Ovary (tissue), 9 donors: ENCODE data around the gene MYO3B. TPM values are rescaled to one million over a fixed set of nuclear protein-coding genes. Genes with fewer than 3 reads are reported as not detected.

Experiments used
- DNase-seq, 5 donors: peaks; one replicate each; pipeline ENCODE4 v3.0.0-alpha.2; 2019 to 2020
- H3K27ac ChIP-seq, 2 donors: fragments of 200-600 bp; one replicate each; pipeline versions ENCODE4 v1.5.1 to v1.8.0; 2019 to 2022
- H3K27me3 ChIP-seq: fragments of 200-600 bp; one replicate; pipeline ENCODE4 v1.8.0; 2022
- H3K36me3 ChIP-seq: fragments of 200-600 bp; sonication (generic); one replicate; pipeline ENCODE4 v1.5.1; 2019
- H3K4me1 ChIP-seq: one replicate; pipeline ENCODE4 v1.8.1; 2013; ENCODE audit warnings: mild to moderate bottlenecking, moderate library complexity; ENCODE audit not compliant: insufficient read depth
- H3K4me3 ChIP-seq: fragments of 200-600 bp; sonication (generic); one replicate; pipeline ENCODE4 v1.5.1; 2017
- H3K9me3 ChIP-seq, 2 donors: fragments of 200-600 bp in 1 of 2; sonication (generic) in 1 of 2; one replicate each; pipeline versions ENCODE4 v1.5.1 to v1.8.1; 2013 to 2019; ENCODE audit warnings: mild to moderate bottlenecking in 1 of 2, moderate library complexity in 1 of 2
- EP300 ChIP-seq: sonication (generic); formaldehyde crosslinking; IDR thresholded peaks from one replicate; pipeline ENCODE4 v1.6.1; 2017; ENCODE audit warnings: antibody characterized with exemption
- POLR2A ChIP-seq: fragments of 450-650 bp; IDR thresholded peaks from one replicate; pipeline ENCODE4 v1.6.1; 2017; ENCODE audit warnings: antibody characterized with exemption, mild to moderate bottlenecking, moderate library complexity
- WGBS, 3 donors: extraction: QIAGEN DNeasy Blood & Tissue Kit in 1 of 3; methylation state at CpG; one replicate each; pipeline versions ENCODE4 v1.1.5 to v1.1.7; 2013 to 2017; 5-methylcytosine and 5-hydroxymethylcytosine counted together
- intact Hi-C, 4 donors: fragments of 100-400 bp; cut with DNase I; formaldehyde crosslinking; loops; one replicate each; pipeline versions ENCODE4 v1.11.0 to v1.15.1; 2022 to 2023
- polyA plus RNA-seq, 2 donors: library from polyadenylated mRNA; stranded (reverse); fragments of 200-250 nt in 1 of 2; fragments of 350-450 nt in 1 of 2; fragmentation: Illumina TruSeq in 1 of 2; extraction: RNeasy Lipid Tissue Mini Kit (QIAGEN cat#74804) in 1 of 2; gene quantifications; one replicate each; pipeline ENCODE4 v1.2.3, GENCODE V29; 2013 to 2014
- total RNA-seq, 7 donors: library from RNA; depleted of rRNA in 2 of 7; stranded (reverse); fragments of >200 nt in 2 of 7; fragmentation: NEBNext Ultra II Directional in 3 of 7; extraction: Animal tissue kit (Norgen Biotek cat#: 25700) in 3 of 7; gene quantifications; one replicate each; pipeline versions ENCODE4 v1.1.0 to v1.2.4, GENCODE V29; 2016 to 2023
- TF ChIP-seq, protein P1 (sequence below), 3 donors: fragments of 450-650 bp in 2 of 3; fragments of 200-600 bp in 1 of 3; IDR thresholded peaks; one replicate each; pipeline versions ENCODE4 v1.5.1 to v1.8.0; 2016 to 2022; ENCODE audit warnings: antibody characterized with exemption in 3 of 3, mild to moderate bottlenecking in 1 of 3
- donor health status: DM: no; HTN: no; CAD: no; lungs with moderate emphysema.
- donor health status: DM: no; HTN: no; CAD: no.
- donor health status: Bipolar disorder and iron deficiency.
- donor health status: DM: yes; HTN: yes; CAD: no.
- donor health status: DM: no; HTN: no; CAD: no.
- donor health status: DM: yes; HTN: yes; CAD: no.

MYO3B gene
- total and polyA plus RNA-seq, 9 donors, result 0.04 to 1.3 (median 0.12) TPM; not detected in 2

DNA sequence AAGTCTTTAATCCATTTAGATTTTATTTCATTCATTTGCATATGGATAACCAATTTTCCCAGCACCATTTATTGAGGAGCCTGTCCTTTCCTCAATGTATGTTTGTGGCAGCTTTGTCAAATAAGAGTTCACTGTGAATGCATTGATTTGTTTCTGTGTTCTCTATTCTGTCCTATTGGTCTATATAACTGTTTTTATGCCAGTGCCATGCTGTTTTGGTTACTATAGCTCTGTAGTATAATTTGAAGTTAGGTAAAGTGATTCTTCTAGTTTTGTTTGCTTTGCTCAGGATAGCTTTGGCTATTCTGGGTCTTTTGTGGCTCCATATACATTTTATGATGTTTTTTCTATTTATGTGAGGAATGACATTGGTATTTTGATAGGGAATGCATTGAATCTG is 7.4 kb downstream of the MYO3B start:
- intact Hi-C loops, result no loop called here
- Histone ChIP-seq H3K4me1 (no peaks in the 10 kb centered on the region), H3K9me3 (no peaks in the 10 kb centered on the region)

DNA sequence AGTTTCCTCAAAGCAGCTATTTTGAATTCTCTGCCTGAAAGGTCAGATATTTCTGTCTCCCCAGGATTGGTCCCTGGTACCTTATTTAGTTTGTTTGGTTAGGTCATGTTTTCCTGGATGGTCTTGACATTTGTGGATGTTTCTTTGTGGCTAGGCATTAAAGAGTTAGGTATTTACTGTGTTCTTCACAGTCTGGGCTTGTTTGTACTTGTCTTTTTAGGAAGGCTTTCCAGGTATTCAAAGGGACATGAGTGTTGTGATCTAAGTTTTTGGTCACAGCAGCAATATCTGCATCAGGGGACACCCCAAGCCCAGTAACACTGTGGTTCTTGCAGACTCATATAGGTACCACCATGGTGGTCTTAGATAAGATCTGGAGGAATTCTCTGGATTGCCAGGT is 11.8 kb downstream of the MYO3B start:
- intact Hi-C loops, result no loop called here
- no peak for DNase-seq
- Histone ChIP-seq H3K9me3 (no peaks in the 10 kb centered on the region), H3K27ac (no peak overlapping the region), H3K4me1 (no peaks in the 10 kb centered on the region), H3K27me3 (no peaks in the 10 kb centered on the region), H3K4me3 (no peak overlapping the region), H3K36me3 (no peaks in the 10 kb centered on the region)
- TF ChIP-seq EP300, result no peak
- no peak for TF ChIP-seq POLR2A
- TF ChIP-seq, protein P1, sequence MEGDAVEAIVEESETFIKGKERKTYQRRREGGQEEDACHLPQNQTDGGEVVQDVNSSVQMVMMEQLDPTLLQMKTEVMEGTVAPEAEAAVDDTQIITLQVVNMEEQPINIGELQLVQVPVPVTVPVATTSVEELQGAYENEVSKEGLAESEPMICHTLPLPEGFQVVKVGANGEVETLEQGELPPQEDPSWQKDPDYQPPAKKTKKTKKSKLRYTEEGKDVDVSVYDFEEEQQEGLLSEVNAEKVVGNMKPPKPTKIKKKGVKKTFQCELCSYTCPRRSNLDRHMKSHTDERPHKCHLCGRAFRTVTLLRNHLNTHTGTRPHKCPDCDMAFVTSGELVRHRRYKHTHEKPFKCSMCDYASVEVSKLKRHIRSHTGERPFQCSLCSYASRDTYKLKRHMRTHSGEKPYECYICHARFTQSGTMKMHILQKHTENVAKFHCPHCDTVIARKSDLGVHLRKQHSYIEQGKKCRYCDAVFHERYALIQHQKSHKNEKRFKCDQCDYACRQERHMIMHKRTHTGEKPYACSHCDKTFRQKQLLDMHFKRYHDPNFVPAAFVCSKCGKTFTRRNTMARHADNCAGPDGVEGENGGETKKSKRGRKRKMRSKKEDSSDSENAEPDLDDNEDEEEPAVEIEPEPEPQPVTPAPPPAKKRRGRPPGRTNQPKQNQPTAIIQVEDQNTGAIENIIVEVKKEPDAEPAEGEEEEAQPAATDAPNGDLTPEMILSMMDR (IDR thresholded peaks at IDR 0.05), result no peak

More for the DNA sequence above, 7.4 kb downstream of the MYO3B start:
- H3K36me3 ChIP-seq, result no peaks in the 10 kb centered on the region
- DNase-seq, result no peak
- H3K4me3 ChIP-seq, result no peak overlapping the region
- TF ChIP-seq, protein P1 (IDR thresholded peaks at IDR 0.05), result no peak
- no peak overlapping the region for H3K27ac ChIP-seq
- no peaks in the 10 kb centered on the region for H3K27me3 ChIP-seq

DNA sequence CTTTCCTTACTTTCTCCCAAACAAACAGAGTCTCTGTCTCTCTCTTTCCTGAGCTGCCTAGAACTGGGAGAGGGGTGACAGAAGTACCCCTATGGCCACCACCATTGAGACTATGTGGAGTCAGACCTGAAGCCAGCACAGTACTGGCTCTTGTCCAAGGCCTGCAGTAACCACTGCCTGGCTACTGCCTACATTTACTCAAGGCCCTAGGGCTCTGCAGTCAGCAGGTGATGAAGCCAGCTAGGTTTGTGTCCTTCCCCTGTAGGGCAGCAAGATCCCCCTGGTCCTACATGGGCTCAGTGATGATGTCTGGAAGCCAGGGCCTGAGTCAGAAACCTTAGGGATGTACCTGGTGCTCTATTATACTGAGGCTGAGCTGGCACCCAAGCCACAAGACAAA is 12.2 kb downstream of the MYO3B start:
- H3K9me3 ChIP-seq, result no peaks in the 10 kb centered on the region
- H3K36me3 ChIP-seq, result no peaks in the 10 kb centered on the region
- DNase-seq, result no peak
- intact Hi-C loops, result no loop called here
- no peaks in the 10 kb centered on the region for H3K27me3 ChIP-seq
- H3K4me1 ChIP-seq, result no peaks in the 10 kb centered on the region
- no peak overlapping the region for H3K4me3 ChIP-seq
- no peak for TF ChIP-seq EP300
- no peak for TF ChIP-seq POLR2A
- TF ChIP-seq, protein P1 (IDR thresholded peaks at IDR 0.05), result no peak
- no peak overlapping the region for H3K27ac ChIP-seq

DNA sequence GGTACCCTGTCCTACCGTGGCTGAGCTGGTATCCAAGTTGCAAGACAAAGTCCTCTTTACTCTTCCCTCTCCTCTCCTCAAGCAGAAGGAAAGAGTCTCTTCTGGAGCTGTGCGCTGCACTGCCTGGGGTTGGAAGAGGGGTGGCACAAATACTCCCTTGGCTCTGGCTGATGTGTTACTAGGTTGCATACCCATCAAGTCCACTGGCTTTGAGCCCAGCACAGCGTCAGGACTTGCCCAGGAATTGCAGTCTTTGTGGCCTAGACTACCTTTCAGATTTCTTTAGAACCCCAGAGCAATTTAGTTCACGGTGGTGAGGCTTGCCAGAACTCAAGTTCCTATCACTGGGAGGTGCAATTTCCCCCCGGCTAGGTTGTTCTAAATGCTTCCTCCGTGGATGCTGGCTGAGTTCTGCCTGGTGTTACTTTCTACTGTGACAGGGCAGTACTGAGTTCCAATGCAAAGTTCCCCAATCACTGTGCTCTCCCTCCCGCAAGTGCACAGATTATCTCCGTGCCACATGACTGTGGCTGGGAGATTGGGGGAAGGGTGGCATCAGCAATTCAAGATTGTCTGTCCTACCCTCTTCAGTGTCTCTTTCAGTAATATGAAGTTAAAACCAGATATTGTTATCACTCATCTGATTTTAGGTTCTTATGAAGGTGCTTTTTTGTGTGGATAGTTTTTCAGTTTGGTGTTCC is 13.4 kb downstream of the MYO3B start:
- Histone ChIP-seq H3K4me1 (no peaks in the 10 kb centered on the region), H3K27ac (no peak overlapping the region), H3K4me3 (no peak overlapping the region), H3K27me3 (no peaks in the 10 kb centered on the region), H3K9me3 (no peaks in the 10 kb centered on the region), H3K36me3 (no peaks in the 10 kb centered on the region)
- intact Hi-C loops, result no loop called here
- WGBS, 3 donors, result 74 to 88% (median 81%) methylated on average over 8 of the region's 8 CpGs
- DNase-seq, result no peak
- TF ChIP-seq POLR2A (no peak), EP300 (no peak)
- TF ChIP-seq, protein P1 (IDR thresholded peaks at IDR 0.05), result no peak
